Suprapubic skin (tissue), 3 donors: ENCODE measurements around the gene ASIP.
"Not testable (repeated sequence)": the region's sequence is repeated elsewhere in the genome, so short reads cannot be mapped to it uniquely, and the experiment has no call there.

Experiments used
- CTCF ChIP-seq, 2 donors: fragments of 200-600 bp in 1 of 2; fragments of 450-650 bp in 1 of 2; sonication (generic) in 1 of 2; IDR thresholded peaks; one replicate each; pipeline ENCODE4 v1.5.1; 2016 to 2019; ENCODE audit warnings: antibody characterized with exemption in 2 of 2, mild to moderate bottlenecking in 1 of 2, moderate library complexity in 1 of 2
- EP300 ChIP-seq: sonication (generic); formaldehyde crosslinking; IDR thresholded peaks from one replicate; pipeline ENCODE4 v1.6.1; 2017; ENCODE audit warnings: antibody characterized with exemption
- POLR2A ChIP-seq, 2 donors: fragments of 450-650 bp; IDR thresholded peaks; one replicate each; pipeline ENCODE4 v1.6.1; 2017; ENCODE audit warnings: antibody characterized with exemption in 2 of 2, mild to moderate bottlenecking in 2 of 2, moderate library complexity in 2 of 2

- not testable (repeated sequence) for TF ChIP-seq CTCF (IDR thresholded peaks at IDR 0.05); EP300; POLR2A (IDR thresholded peaks at IDR 0.05)
Observed at GRCh38 chr20:34242015-34242414, 792 bp downstream of the ASIP start.
